HG03354 (cell line): ENCODE measurements around the gene MED25.

Experiments used
- ATAC-seq: cut with Tn5 transposase; IDR thresholded peaks from one replicate; pipeline ENCODE4 v1.9.1; 2021; ENCODE audit warnings: mild to moderate bottlenecking; ENCODE audit not compliant: unreplicated experiment, poor library complexity, severe bottlenecking

The MED25 gene

GRCh38 chr19:49838885-49839588, 20.9 kb downstream of the MED25 start:
- no peak for ATAC-seq

GRCh38 chr19:49839713-49840112, 21.6 kb downstream of the MED25 start:
- ATAC-seq = no peak

- ATAC-seq = no peak
Measured at GRCh38 chr19:49840321-49840720, 22.2 kb downstream of the MED25 start.

DNA sequence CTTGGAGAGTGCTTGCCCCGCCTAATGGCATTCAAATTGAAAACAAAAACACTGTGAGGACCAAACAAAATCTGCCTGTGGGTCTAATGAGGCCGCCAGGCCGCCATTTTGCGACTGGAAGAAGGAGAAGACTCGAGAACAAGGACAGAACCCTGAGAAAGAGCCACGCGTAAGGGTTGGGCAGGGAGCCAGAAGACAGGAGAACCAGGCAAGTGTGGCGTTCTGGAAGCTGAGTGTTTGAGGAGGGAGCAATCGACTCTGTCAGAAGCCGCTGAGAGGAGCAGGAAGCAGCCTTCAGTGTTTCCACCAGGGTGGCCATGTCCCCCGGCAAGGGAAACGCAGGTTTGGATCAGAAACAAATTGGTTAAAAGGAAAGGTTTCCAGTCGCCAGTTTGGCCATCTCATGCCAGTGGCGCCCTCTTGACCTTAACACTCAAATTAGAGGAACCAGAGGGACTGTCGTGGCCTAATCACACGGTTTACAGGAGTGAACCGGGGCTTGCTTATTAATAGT, 22.7 kb downstream of the MED25 start:
- ATAC-seq = no peak

DNA sequence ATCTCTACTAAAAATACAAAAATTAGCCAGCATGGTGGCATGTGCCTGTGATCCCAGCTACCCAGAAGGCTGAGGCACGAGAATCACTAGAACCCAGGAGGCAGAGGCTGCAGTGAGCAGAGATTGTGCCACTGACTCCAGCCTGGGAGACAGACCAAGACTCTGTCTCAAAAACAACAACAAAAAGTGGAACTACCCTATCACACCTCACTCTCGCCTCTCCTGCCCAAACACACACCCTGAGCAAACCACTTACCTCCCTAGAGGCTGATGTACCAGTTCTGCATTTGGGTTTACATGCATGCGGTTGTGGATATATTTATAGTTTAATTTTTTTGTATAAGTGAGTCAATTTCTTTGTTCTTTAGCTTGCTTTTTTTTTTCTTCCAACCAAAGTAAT, 25.2 kb downstream of the MED25 start:
- no peak for ATAC-seq

DNA sequence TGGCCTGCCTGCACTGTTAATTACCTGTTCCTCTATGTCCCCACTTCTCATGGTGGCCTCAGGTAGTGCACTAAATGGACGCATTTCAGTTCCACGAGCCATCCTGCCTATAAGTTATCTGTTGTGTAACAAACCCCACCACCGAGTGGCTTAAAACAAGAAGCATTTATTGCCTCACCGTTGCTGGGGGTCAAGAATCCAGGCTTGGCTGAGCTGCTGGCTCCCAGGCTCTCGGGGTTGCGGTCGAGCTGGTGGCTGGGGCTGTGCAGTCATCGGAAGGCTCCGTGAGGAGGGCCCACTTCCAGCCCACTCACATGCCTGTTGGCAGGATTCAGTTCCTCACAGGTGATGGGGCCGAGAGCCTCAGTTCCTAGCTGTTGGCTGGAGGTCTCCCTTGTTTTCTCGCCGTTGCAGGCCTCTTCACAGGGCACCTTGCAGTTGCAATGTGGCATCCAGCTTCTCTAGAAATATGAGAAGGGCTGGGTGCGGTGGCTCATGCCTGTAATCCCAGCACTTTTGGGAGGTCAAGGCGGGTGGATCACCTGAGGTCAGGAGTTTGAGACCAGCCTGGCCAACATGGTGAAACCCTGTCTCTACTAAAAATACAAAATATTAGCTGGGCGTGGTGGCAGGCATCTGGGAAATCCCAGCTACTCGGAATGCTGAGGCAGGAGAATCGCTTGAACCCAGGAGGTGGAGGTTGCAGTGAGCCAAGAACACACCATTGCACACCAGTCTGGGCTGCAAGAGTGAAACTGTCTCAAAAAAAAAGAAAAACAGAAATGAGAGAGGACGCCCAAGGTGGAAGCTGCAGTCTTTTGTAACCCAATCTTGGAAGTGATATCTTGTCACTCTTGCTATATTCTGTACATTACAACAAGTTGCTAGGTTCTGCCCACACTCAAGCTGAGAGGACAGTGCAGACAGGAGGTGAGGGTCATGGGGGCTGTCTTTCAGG, 26.3 kb downstream of the MED25 start:
- no peak for ATAC-seq

- no peak for ATAC-seq
Measured at GRCh38 chr19:49845414-49845813, 27.3 kb downstream of the MED25 start.

DNA sequence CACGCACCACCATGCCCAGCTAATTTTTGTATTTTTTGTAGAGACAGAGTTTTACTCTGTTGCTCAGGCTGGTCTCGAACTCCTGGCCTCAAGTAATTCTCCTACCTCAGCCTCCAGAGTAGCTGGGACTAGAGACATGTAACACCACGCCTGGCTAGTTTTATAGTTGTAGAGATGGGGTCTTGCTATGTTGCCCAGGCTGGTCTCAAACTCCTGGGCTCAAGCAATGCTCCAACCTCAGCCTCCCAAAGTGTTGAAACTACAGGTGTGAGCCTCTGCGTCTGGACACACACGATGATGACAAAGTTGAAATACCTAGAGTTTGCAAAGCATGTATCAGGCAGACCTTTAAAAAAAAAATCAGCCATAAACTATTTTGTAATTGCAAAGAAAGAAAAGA, 28.3 kb downstream of the MED25 start:
- no peak for ATAC-seq

DNA sequence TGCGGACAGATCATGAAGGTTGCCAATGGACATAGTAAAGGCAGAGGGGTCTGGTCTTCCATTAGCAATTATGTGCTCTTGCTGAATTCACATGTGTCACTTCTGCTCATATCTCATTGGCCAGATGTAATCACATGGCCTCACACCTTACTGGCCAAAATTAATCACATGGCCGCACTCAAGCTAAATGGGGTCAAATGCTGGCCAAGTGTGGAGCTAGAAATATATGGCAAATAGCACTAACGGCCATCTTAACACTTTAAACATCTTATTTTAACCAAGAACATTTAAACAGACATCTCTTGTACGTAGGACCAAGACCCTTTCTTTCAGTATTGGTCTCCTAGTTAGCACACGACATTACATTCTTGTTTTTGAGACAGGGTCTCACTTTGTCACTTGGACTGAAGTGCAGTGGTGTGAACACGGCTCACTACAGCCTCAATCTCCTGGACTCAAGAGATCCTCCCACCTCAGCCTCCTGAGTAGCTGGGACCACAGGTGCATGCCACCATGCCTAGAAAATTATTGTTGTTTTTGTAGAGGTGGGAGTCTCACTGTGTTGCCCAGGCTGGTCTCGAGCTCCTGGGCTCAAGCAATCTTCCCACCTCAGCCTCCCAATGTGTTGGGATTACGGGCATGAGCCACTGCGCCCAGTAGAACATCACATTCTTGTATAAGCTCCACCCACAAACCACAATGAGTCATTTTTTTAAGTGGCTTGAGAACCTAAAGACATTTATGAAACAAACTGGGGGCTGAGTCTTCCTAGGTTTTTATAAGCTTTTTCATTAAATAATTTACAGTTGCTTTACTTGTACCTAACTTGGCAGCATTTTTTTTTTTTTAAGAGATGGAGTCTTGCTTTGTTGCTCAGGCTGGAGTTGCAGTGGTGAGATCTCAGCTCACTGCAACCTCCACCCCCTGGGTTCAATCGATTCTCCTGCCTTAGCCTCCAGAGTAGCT, 29.9 kb downstream of the MED25 start:
- no peak for ATAC-seq

DNA sequence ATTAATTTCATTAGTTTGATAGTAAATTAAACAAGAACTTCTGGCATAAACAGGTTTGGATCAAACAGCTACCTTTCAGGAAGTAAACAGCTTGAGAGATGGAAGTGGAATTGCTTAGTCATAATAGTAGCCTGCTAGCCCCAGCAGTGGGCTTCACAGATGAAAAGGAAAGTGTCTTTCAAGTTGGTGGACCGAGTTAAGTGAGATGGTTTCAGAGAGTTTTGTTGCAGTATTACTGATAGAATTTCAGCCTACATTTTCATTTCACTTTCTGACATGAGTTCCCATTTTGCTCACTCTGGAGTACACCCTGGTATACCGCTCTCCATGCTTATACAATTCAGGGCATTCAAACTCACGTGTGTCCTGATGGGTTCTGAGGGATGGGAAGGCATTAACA, 30.8 kb downstream of the MED25 start:
- ATAC-seq = no peak

- ATAC-seq = no peak
Measured at GRCh38 chr19:49849433-49850220, 31.5 kb downstream of the MED25 start.

GRCh38 chr19:49850221-49850486, 32.1 kb downstream of the MED25 start:
- no peak for ATAC-seq

GRCh38 chr19:49850487-49851342, 32.6 kb downstream of the MED25 start, which contains the start of gene PTOV1:
Gene PTOV1, plus strand, starts transcription at chr19:49851159.
- ATAC-seq = peak; percentile 78

DNA sequence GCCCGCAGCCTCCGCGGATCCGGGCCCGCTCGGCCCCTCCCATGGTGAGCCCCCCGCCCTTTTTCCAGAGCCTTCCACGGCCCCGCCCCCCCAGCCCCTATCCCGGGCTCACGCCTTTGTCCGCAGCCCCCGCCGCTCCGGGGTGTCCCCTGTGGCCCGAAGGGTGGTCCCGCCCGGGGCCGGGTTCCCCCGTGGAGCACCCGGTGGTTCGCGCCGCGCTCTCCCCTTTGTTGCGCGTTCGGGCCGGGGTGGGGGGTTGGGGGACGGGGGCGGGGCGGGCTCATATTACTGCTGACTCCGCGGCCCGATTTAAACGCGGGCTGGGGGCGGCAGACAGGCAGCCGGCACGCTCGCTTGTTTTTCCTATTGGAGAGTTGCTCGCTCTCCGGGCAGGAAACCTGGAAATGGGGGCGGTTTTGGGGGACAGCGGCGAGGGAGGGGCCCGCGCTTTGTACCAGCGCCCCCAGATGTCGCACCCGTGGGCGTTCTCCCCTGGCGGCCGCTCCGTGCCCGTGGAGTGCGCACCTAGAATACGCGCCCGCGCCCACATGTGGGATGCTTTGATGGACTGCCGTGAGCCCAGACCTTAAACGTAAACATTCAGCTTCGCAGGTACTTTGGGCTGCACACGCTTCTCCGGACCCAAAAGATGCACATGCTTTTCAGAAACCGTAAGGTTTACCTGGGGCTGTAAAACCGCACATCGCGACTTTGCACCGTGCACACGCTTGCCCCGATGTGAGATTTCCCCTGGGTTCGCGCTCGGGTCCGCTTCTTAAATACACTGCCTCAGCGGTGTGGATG, 33.6 kb downstream of the MED25 start:
- peak; percentile 13 for ATAC-seq

GRCh38 chr19:49852631-49853126, 34.6 kb downstream of the MED25 start:
- ATAC-seq = no peak

GRCh38 chr19:49853852-49854377, 35.8 kb downstream of the MED25 start:
- ATAC-seq = no peak
